Hematopoietic multipotent progenitor cell treated with erythropoietin and hydrocortisone succinate and interleukin-3 and kit ligand, for 6 days (in vitro differentiated cells): ENCODE results near the gene COG8.
A peak's percentile ranks its signal among the peaks of the same experiment; 100 is the strongest.
"Not testable (repeated sequence)": the region's sequence is repeated elsewhere in the genome, so short reads cannot be mapped to it uniquely, and the experiment has no call there.

ENCODE experiments used
- DNase-seq: peaks from one replicate; pipeline ENCODE4 v3.0.0-alpha.2; 2015

The COG8 gene

DNA sequence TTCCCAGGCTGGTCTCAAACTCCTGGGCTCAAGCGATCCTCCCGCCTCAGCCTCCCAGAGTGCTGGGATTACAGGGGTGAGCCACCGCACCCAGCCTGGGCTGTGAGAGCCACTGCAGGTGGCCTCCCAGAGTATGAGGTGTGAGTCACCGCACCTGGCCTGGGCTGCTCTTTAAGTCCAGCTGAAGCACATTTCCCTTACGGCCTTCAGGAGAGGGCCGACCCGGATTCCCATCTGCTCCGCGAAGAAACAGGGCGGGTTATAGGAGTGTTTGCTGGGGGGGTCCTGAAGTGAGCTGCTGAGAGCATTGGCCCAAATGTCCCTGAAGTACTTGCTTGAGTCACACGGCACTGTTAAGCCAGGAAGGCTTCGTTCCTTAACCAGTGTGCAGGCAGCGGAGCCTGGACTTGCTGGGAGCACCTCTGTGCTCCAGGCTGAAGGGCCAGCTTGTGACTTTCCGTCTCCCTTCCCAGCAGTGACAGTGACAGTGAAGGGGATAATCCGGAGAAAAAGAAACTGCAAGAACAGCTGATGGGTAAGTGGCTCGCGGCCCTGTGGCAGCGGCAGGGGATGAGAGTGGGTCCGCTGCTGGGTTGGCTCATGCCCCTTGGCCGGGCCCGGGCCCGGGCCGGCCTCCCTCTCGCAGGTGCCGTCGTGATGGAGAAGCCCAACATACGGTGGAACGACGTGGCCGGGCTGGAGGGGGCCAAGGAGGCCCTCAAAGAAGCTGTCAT, 21.0 kb downstream of the COG8 start:
- no peak for DNase-seq

DNA sequence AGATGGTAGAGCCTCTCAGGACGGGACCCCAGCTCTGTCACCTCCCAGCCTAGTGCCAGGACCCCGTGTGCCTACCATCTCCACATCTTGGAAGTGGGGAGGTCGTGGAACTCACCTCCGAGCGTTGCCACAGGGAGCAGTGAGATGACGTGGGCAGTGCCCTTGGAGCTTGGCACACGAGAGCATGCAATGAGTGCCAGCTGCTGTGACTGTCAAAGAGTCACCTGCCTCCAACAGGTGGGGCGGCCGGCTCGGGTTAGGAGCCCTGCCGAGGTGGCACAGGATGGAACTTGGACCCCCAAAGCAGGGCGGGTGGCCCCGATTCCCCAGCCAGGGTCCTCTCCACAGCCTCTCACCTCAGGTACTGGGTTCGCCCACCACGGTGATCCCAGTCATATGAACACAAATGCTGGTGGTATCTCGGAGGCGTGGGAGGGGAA, 22.7 kb downstream of the COG8 start:
- DNase-seq: no peak

DNA sequence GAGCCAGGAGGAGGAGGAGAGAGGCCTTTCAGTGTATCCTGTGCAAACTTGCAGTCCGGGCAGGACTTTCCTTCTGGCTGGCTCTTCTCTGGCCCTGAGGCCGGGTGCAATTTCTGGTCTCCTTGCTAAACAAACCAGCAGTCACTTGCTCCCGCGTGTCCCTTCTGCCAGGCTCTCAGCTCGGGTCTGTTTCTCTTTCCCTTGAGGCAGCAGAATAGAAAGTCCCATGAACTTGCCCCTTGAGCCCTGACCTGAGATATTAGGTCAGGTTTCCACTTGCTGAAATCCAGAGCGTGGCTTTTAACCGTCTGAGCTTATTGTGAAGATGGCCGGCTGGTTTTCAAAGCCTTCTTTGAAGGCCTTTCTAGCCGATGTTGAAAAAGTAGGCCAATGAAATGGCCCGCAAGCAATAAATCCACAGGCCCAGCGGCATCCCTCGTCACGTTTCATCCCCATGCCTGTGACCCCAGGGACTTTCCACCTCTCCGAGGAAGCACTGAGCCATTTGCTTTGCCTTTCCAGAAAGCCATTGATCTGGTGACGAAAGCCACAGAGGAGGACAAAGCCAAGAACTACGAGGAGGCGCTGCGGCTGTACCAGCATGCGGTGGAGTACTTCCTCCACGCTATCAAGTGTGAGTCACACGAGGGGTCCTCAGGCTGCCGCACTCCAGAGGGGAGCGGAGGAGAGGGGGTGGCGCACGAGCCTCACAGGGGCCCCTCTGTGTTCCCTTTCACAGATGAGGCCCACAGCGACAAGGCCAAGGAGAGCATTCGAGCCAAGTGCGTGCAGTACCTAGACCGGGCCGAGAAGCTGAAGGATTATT, 23.7 kb downstream of the COG8 start:
- DNase-seq: peak; percentile 19

GRCh38 chr16:69314534-69314933, 24.8 kb downstream of the COG8 start:
- no peak for DNase-seq

DNA sequence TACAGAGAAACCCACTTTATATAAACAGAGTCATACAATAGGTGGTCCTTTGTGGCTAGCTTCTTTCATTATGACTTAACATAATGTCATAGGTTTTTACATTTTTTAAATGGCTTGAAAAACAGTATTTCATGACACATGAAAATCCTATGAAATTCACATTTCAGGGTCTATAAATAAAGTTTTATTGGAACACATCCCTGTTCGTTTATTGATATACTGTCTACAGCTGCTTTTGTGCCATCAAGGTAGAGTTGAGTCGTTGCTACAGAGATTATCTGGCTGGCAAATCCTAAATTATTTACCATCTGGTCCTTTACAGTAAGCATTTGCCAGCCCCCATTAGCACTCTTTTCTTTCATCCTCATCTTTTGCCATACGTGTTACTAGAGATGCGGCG, 25.9 kb downstream of the COG8 start:
- no peak for DNase-seq

DNA sequence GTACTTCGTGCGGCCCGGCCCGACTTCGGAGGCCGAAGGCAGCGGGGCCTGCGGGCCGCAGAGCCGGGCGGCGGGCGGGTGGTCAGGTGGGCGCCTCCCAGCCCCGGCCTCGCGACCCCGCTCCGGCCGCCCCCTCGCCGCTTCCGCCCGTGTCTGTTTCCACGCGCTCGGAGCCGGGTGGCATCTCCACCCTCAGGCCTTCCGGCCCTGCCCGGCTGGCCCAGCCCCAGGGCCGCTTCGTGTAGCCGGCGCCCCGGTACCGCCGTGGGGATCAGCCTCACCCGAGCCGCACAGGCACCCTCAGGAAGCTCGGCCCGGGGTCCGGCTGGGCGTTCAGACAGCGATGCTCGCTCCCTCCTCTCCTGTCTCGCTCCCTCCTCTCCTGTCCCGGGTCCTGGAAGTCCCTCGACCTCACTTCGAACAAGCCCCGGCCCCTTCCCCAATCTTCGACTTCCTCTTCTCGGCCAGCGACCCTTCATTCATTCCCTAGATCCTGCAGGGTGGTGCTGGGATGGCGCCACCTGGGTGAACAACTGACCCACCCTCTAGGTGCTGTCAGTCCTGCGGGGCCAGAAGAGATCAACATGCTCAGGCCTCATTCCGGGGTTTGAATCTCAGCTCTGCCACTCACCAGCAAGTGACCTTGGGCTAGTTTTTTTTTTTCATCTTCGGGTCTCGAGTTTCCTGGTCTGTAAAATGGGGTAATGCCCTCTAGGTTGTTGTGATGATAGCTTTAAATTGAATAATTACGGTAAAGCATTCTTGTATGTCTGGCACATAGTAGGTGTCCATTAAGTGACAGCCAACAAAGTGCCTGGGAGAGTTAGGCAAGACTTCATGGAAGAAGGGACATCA, 27.6 kb downstream of the COG8 start:
- peak; percentile 50 for DNase-seq

- DNase-seq: peak; percentile 98
Observed at GRCh38 chr16:69310653-69311532, 28.5 kb downstream of the COG8 start, which contains the start of gene VPS4A. TSS of gene VPS4A (plus strand) at chr16:69311350. CDS start at chr16:69311512, 162 bp downstream.

DNA sequence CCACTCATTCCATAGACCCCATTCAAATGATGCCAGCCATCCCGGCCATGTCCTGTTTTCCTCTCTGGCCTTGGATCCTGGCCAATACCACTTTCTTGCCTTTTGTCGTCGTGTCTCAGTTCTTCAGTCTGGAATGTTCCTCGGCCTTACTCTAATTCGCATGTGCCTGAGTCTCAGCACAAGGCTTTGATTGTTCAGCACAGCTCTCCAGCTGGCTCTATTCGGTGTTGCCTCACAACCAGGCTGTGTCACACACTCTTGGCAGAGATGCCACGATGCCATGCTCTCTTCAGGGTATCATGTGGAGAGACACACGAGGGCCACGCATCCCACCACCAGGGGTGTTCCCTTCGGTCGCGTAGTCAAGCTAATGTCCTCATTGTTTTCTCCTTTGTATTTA, 30.0 kb downstream of the COG8 start:
- DNase-seq: no peak

GRCh38 chr16:69307856-69308255, 31.5 kb downstream of the COG8 start:
- DNase-seq: no peak

DNA sequence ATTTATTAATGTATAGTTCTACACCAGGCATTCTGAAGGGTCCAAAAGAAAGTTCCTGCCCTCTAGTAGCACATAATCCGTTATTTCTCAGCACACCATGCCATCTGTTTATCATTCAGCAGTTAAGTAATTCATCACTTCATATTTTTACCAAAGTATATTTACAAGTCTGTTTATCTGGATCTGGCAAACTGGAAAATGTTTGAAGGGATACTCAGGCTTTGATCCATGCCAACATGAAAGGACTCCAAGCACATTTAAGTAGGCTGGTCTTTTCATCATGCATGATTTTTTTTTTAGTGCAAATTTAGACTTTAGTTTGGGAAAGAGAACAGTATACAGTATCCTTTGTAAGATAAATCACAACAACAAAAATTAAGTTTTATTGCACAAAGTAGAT, 32.3 kb downstream of the COG8 start:
- no peak for DNase-seq

GRCh38 chr16:69306031-69306430, 33.3 kb downstream of the COG8 start:
- no peak for DNase-seq

GRCh38 chr16:69302301-69302700, 37.1 kb downstream of the COG8 start:
- DNase-seq: no peak

DNA sequence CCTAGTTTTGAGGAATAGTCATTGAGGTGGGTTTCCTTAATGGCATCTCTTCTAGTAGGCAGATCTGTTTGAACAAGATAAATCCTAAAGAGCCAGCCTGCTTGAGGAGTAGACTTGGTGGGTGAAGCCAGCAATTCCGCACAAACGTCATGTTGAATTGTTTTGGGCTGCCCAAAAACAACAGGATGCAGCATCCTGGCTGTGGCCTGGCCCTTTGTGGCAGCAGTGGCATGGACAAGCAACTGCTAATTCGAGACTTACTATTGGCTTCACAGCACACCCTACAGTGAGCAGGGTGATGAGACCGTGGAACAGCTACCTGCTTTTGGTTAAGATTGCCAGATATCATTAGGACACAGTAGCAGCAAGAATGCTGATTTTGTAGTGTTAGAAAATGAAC, 37.5 kb downstream of the COG8 start:
- no peak for DNase-seq

- DNase-seq: no peak
Observed at GRCh38 chr16:69301187-69301586, 38.2 kb downstream of the COG8 start.

DNA sequence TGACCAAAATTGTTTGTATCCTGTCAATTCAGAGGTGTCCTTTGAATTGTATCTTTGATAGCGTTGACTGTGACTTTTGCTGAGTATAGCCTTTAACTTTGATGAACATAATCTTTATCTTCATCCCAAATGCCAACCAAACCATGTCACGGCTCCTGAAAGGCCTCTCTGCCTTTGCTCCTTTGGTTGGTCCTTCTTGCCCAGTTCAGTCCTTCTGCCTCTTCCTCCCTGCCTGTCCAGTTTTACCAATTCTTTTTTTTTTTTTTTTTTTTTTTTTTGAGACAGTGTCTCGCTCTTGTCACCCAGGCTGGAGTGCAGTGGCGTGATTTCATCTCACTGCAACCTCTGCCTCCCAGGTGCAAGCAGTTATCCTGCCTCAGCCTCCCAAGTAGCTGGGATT, 41.1 kb downstream of the COG8 start:
- DNase-seq: no peak

DNA sequence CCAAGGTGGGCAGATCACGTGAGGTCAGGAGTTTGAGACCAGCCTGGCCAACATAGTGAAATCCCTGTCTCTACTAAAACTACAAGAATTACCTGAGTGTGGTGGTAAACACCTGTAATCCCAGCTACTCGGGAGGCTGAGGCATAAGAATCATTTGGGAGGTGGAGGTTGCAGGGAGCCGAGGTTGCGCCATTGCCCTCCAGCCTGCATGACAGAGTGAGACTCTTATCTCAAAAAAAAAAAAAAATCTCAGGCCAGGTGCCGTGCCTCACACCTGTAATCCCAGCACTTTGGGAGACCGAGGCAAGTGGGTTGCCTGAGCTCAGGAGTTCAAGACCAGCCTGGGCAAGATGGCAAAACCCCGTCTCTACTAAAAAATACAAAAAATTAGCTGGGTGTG, 42.6 kb downstream of the COG8 start:
- DNase-seq: not testable (repeated sequence)

DNA sequence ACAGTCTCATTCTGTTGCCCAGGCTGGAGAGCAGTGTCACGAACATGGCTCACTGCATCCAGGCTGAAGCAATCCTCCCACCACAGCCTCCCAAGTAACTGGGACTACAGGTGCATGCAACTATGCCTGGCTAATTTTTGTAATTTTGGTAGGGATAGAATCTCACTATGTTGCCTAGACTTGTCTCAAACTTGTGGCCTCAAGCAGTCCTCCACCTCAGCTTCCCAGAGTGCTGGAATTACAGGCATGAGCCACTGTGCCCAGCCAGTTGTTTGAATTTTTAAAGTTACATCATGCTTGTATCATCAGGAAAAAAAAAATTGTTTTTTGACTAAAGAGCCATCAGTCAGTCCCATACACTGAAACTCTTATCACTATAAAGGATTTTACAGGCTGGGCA, 45.3 kb downstream of the COG8 start:
- DNase-seq: no peak

- DNase-seq: no peak
Observed at GRCh38 chr16:69293401-69293800, 46.0 kb downstream of the COG8 start.

GRCh38 chr16:69291657-69292056, 47.7 kb downstream of the COG8 start:
- not testable (repeated sequence) for DNase-seq

- DNase-seq: peak; percentile 81
Observed at GRCh38 chr16:69286941-69287713, 52.2 kb downstream of the COG8 start.

DNA sequence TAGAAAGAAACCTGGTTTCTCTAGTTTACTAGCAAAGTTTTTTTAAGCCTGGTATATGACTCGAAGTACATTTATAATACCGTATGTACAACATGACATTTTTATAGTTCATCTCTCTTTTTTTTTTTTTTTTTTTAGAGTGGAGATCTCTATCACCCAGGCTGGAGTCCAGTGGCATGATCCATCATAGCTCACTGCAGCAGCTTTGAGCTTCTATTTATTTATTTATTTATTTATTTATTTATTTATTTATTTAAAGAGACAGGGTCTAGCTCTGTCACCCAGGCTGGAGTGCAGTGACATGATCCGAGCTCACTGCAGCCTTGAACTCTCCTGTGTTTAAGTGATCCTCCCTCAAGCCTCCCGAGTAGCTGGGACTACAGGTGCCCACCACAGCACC, 54.1 kb downstream of the COG8 start:
- DNase-seq: no peak
